ENCODE data around the gene CCL25. TPM values are rescaled to one million over a fixed set of nuclear protein-coding genes. Genes with fewer than 3 reads are reported as not detected.

CCL25 gene
- total and polyA plus RNA-seq, 9 of the 15 experiments (the other 6 are each of a cell fraction or from before 2014, with no cell fraction given), result 0.15 TPM; not detected in 8

- TF ChIP-seq ZNF609 (CRISPR knock-in tag; IDR thresholded peaks at IDR 0.05; ENCODE audit: borderline replicate concordance), result no peak
- TF ChIP-seq RCOR1 (IDR thresholded peaks at IDR 0.05; ENCODE audit: borderline replicate concordance in 1 of 2, low read depth in 2 of 2, low read length in 2 of 2), result 0 out of 4 replicates have a peak, but pooled peaks of 1 of the 2 experiments have one; percentile 36
- TF ChIP-seq XRCC3 (IDR thresholded peaks at IDR 0.05), result no peak
- TF ChIP-seq CC2D1A (IDR thresholded peaks at IDR 0.05), result peak; percentile 55; the same call in 1 of the 2 replicates
- TF ChIP-seq ZKSCAN1 (IDR thresholded peaks at IDR 0.05; ENCODE audit: low read depth, low read length), result no peak
- TF ChIP-seq MYC (IDR thresholded peaks at IDR 0.05; ENCODE audit: low read depth, low read length), result peak; percentile 51
- TF ChIP-seq MYC (CRISPR knock-in tag; IDR thresholded peaks at IDR 0.05; ENCODE audit: borderline replicate concordance, low read depth), result no peak
- no peak for TF ChIP-seq ZBTB7A (IDR thresholded peaks at IDR 0.05; ENCODE audit: borderline replicate concordance, control insufficient read depth, low read depth, low read length)
- no peak for TF ChIP-seq CREBBP (IDR thresholded peaks at IDR 0.05; ENCODE audit: low read depth, low read length)
- TF ChIP-seq GABPB2 (CRISPR knock-in tag; conservative IDR thresholded peaks at IDR 0.05), result no peak
- no peak for TF ChIP-seq SLC30A9 (CRISPR knock-in tag; IDR thresholded peaks at IDR 0.05)
- TF ChIP-seq NELFE (IDR thresholded peaks at IDR 0.05; ENCODE audit: insufficient read depth, insufficient read length), result no peak
- TF ChIP-seq HNRNPH1 (optimal IDR thresholded peaks at IDR 0.05; ENCODE audit: low read depth, low read length), result no peak
- no peak for TF ChIP-seq ZNF778 (CRISPR knock-in tag; IDR thresholded peaks at IDR 0.05)
- no peak for TF ChIP-seq IRF9 (tag; IDR thresholded peaks at IDR 0.05)
- peak in 1 of 3 experiments; percentile 34 for TF ChIP-seq YY1 (IDR thresholded peaks at IDR 0.05; ENCODE audit: borderline replicate concordance in 1 of 3, control insufficient read depth in 1 of 3, extremely low read depth in 1 of 3, insufficient read depth in 3 of 3, insufficient read length in 1 of 3, insufficient replicate concordance in 2 of 3, low read depth in 1 of 3, low read length in 2 of 3)
- TF ChIP-seq U2AF1 (optimal IDR thresholded peaks at IDR 0.05; ENCODE audit: low read depth, low read length), result no peak
- peak; percentile 67; the same call in 1 of the 2 replicates for TF ChIP-seq CREM (IDR thresholded peaks at IDR 0.05; ENCODE audit: low read depth)
- TF ChIP-seq SRSF3 (IDR thresholded peaks at IDR 0.05; ENCODE audit: insufficient read depth, low read length), result no peak
- no peak for TF ChIP-seq CHD4 (IDR thresholded peaks at IDR 0.05; ENCODE audit: insufficient read depth, insufficient replicate concordance, low read depth, low read length, poor library complexity, severe bottlenecking)
- TF ChIP-seq MAZ (CRISPR knock-in tag; conservative IDR thresholded peaks at IDR 0.05 in 1 of 2, IDR thresholded peaks at IDR 0.05 in 1 of 2), result peak in 1 of 2 experiments; percentile 33; a peak in 1 of 4 replicates
- TF ChIP-seq MAFK (IDR thresholded peaks at IDR 0.05; ENCODE audit: low read length), result no peak
- TF ChIP-seq RFX7 (CRISPR knock-in tag; IDR thresholded peaks at IDR 0.05), result no peak
- no peak for TF ChIP-seq RHOXF2B (CRISPR knock-in tag; conservative IDR thresholded peaks at IDR 0.05)
These were observed 34.8 kb upstream of the CCL25 start (continued) for GRCh38 chr19:8017808-8018207.
